Hippocampal formation (tissue), 2 donors: Measurements from ENCODE around the gene RELN.
A peak's percentile ranks its signal among the peaks of the same experiment; 100 is the strongest.

Experiments used
- DNase-seq, 2 donors: peaks; one replicate each; lab custom pipeline; 2025; lab: John Stamatoyannopoulos, UW

The RELN gene

GRCh38 chr7:103571586-103571985, 417.9 kb downstream of the RELN start:
- DNase-seq: no peak

- no peak for DNase-seq
Observed at GRCh38 chr7:103569621-103570305, 419.7 kb downstream of the RELN start.

GRCh38 chr7:103564416-103564815, 425.0 kb downstream of the RELN start:
- no peak for DNase-seq

DNA sequence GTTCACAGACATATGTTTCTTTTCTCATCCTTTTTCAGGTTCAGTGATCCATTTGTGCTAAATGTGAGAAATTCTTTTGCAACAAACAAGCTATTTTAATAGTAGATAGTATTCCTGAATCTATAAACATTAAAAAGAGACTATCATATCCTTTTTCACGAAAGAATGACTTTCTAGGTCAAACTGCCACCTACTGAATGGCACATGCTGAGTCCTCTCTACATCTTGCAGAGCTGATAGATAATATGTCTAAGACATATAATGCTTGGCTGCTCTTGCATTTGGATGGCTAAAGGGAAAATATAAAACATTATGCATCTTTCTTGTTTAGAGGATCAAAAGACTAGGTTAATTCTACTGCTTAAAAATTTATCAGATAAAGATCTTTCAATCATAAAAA, 429.3 kb downstream of the RELN start:
- no peak for DNase-seq

DNA sequence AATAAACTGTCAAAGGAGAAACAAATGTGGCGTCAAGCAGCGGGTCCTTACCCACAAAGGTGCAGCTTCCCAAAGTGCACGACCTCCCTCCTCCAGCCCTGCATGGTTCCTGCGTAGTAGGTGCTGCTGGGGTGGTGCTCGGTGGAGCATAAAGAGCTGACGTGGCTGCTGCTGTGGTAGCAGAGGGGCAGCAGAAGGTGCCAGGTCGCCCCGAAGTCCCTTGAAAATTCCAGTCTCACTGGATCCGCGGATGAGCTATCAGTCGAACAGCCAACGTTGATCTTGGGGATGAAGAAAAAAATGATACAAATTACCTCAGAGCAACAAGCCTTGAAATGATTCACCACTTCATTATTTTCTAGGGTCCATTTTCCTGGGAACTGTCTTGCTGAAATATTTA, 438.4 kb downstream of the RELN start:
- DNase-seq: no peak

DNA sequence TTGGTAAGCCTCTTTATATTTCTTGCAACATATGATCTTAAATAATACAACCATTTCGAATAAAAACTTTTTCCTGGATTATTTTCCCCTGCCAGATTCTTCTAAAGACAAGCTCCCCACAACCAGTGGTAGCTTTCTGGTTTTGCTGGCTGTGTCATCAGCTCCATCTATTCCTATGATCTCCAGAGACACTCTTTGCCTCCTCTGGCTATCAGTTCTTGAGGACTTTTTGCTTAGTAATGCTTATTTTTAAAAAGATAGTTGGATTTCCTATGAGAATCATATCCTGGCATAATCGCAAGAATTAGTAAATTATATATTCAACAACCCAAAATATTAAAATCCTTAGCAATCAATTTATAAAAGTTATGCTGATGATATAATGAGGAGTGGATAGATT, 439.7 kb downstream of the RELN start:
- no peak for DNase-seq

- DNase-seq: no peak
Observed at GRCh38 chr7:103547451-103548284, 441.8 kb downstream of the RELN start.

GRCh38 chr7:103542470-103542869, 447.0 kb downstream of the RELN start:
- no peak for DNase-seq

- no peak for DNase-seq
Observed at GRCh38 chr7:103541947-103542346, 447.5 kb downstream of the RELN start.

GRCh38 chr7:103541026-103541425, 448.4 kb downstream of the RELN start:
- peak; percentile 94 for DNase-seq

DNA sequence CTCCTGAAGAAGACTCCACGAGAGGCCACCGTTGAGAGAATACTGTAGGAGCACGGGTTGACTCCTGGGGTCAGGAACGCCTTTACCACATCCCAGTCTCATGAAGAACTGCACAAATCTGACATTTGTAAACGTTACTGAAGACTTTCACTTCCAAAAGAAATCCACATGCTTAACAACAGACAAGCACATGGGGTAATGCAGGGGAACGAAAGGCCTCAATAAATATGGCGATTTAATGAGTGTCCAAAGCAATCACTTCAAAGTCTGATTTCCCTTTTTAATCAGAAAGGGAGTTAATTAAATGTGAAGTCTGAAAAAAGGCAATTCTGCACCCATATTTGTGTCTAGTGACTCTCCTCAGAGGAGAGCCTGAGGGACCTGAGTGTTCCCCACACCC, 449.1 kb downstream of the RELN start:
- no peak for DNase-seq

- DNase-seq: no peak
Observed at GRCh38 chr7:103539875-103540274, 449.6 kb downstream of the RELN start.

GRCh38 chr7:103538964-103539709, 450.3 kb downstream of the RELN start:
- peak; percentile 44 to 79 for DNase-seq

DNA sequence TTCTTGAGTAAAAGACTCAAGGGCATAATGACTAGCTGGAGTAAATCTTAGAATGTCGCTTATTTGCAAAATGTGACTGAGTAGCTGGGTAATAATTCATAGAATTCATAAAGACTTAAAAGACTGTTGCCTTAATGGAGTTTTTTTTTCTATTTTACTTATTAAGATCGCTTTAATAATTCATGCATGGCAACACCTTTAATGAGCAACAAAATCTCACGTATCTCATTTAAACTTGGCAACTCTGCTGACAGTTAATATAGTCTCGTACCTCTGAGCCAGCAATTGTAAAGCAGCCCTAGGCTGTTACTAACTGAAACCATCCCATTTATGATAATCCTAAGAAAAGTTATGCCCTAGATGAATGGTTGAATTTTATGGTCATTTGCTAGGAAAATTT, 455.7 kb downstream of the RELN start:
- DNase-seq: no peak

DNA sequence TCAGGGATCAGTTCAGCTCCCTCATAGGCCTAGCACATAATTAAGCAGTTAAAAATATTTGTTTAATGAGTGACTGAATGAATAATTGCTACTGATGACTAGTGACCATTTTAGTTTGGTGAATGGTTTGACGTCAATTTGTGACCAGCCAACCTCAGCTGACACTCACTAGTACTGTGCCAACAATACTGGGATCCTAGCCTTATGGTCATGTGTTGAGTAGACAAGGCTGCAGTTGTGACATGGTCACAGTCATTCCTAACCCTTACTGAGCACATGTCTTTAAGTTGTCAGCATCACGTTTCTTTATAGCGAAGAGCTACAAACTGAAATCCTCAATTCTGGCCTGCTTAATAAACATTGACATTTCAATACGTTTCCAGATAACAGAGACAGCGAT, 456.5 kb downstream of the RELN start:
- peak; percentile 27 to 49 for DNase-seq

GRCh38 chr7:103528152-103528551, 461.3 kb downstream of the RELN start:
- DNase-seq: no peak

- no peak for DNase-seq
Observed at GRCh38 chr7:103525937-103526336, 463.5 kb downstream of the RELN start.

GRCh38 chr7:103524042-103524907, 465.2 kb downstream of the RELN start:
- peak; percentile 13 to 76 for DNase-seq

DNA sequence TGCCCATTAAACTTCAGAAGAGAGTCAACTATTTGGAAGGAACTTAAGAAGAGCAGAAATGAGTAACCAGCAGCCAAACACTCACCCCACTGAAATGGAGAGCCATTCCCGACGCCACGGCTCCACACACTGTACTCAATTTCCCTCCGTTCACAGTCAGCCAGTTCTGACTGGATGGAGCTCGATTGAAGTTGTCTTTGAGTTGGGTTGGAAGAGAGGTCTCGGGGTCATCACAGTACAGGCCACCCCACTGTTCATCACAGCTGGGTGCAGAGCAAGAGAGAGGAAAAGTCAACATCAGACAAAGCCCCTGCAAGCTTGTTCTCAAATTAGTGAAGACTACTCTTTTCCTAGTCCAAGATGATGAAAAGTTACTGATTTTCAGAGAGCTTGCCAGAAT, 467.5 kb downstream of the RELN start:
- DNase-seq: no peak

- no peak for DNase-seq
Observed at GRCh38 chr7:103504505-103505135, 484.8 kb downstream of the RELN start.

DNA sequence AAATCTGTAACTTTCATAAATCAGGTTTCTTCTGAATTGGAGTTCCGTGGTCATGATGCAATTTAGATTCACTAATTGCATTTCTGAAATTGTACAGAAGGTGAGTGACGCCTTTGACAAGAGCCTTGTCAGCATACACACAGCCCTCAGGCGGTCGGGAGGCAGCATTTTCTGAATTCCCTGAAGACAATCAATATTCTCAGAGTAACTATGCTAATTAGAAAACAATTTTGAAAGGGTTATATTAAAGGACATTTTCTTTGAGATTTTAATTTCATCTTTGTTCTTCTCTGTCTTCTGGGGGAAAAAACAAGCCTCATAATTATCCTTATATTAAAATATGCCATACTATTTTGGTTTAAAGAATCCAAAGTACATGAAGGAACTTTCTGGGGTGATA, 488.3 kb downstream of the RELN start:
- no peak for DNase-seq
